Ishikawa (cell line): ENCODE results near the gene ING5.

ENCODE experiments used
- CEBPB ChIP-seq: IDR thresholded peaks from 2 replicates; pipeline ENCODE4 v1.6.1; 2012
- CREB1 ChIP-seq: IDR thresholded peaks from 2 replicates; pipeline ENCODE4 v1.6.1; 2012; ENCODE audit warnings: low read depth
- EGR1 ChIP-seq: IDR thresholded peaks from 2 replicates; pipeline ENCODE4 v1.6.1; 2012
- EP300 ChIP-seq: IDR thresholded peaks from 2 replicates; pipeline ENCODE4 v1.6.1; 2012; ENCODE audit warnings: borderline replicate concordance
- FOXM1 ChIP-seq: IDR thresholded peaks from 2 replicates; pipeline ENCODE4 v1.6.1; 2012; ENCODE audit warnings: low read depth, borderline replicate concordance
- NFIC ChIP-seq: IDR thresholded peaks from 2 replicates; pipeline ENCODE4 v1.6.1; 2012
- RAD21 ChIP-seq: IDR thresholded peaks from 2 replicates; pipeline ENCODE4 v1.6.1; 2012; ENCODE audit warnings: low read depth
- TAF1 ChIP-seq: IDR thresholded peaks from 2 replicates; pipeline ENCODE4 v1.6.1; 2012; ENCODE audit warnings: low read depth, mild to moderate bottlenecking
- TCF12 ChIP-seq: IDR thresholded peaks from 2 replicates; pipeline ENCODE4 v1.6.1; 2012; ENCODE audit warnings: low read depth
- TEAD4 ChIP-seq: IDR thresholded peaks from 2 replicates; pipeline ENCODE4 v1.6.1; 2012
- YY1 ChIP-seq: IDR thresholded peaks from 2 replicates; pipeline ENCODE4 v1.6.1; 2012; ENCODE audit warnings: low read depth
- ZBTB7A ChIP-seq: IDR thresholded peaks from 2 replicates; pipeline ENCODE4 v1.6.1; 2012; ENCODE audit warnings: low read depth
- TF ChIP-seq, protein P1 (sequence below): IDR thresholded peaks from 2 replicates; pipeline ENCODE4 v1.6.1; 2012; ENCODE audit warnings: low read depth, mild to moderate bottlenecking
- TF ChIP-seq, protein P2 (sequence below): IDR thresholded peaks from 2 replicates; pipeline ENCODE4 v1.6.1; 2012
- TF ChIP-seq, protein P3 (sequence below): IDR thresholded peaks from 2 replicates; pipeline ENCODE4 v1.6.1; 2012

The ING5 gene

DNA sequence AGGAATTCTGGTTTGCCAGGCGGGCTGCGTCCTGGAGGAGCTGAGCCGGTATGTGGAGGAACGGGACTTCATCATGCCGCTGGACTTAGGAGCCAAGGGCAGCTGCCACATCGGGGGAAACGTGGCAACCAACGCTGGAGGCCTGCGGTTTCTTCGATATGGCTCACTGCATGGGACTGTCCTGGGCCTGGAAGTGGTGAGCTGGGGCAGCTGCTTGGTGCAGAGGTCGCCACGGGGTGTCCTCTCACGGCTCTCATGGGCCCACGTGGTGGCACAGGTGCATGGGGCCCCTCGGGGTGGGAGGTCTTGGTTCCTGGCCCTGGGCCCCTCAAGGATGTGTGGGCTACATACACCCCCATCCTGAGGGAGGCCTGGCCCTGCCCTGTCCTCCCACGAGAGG is 41.8 kb downstream of the ING5 start:
- TF ChIP-seq ZBTB7A (no peak), TAF1 (no peak), EP300 (no peak), EGR1 (no peak), NFIC (no peak), RAD21 (no peak)
- TF ChIP-seq, protein P1, sequence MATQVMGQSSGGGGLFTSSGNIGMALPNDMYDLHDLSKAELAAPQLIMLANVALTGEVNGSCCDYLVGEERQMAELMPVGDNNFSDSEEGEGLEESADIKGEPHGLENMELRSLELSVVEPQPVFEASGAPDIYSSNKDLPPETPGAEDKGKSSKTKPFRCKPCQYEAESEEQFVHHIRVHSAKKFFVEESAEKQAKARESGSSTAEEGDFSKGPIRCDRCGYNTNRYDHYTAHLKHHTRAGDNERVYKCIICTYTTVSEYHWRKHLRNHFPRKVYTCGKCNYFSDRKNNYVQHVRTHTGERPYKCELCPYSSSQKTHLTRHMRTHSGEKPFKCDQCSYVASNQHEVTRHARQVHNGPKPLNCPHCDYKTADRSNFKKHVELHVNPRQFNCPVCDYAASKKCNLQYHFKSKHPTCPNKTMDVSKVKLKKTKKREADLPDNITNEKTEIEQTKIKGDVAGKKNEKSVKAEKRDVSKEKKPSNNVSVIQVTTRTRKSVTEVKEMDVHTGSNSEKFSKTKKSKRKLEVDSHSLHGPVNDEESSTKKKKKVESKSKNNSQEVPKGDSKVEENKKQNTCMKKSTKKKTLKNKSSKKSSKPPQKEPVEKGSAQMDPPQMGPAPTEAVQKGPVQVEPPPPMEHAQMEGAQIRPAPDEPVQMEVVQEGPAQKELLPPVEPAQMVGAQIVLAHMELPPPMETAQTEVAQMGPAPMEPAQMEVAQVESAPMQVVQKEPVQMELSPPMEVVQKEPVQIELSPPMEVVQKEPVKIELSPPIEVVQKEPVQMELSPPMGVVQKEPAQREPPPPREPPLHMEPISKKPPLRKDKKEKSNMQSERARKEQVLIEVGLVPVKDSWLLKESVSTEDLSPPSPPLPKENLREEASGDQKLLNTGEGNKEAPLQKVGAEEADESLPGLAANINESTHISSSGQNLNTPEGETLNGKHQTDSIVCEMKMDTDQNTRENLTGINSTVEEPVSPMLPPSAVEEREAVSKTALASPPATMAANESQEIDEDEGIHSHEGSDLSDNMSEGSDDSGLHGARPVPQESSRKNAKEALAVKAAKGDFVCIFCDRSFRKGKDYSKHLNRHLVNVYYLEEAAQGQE, result no peak
- TF ChIP-seq, protein P2, sequence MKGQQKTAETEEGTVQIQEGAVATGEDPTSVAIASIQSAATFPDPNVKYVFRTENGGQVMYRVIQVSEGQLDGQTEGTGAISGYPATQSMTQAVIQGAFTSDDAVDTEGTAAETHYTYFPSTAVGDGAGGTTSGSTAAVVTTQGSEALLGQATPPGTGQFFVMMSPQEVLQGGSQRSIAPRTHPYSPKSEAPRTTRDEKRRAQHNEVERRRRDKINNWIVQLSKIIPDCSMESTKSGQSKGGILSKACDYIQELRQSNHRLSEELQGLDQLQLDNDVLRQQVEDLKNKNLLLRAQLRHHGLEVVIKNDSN, result no peak

DNA sequence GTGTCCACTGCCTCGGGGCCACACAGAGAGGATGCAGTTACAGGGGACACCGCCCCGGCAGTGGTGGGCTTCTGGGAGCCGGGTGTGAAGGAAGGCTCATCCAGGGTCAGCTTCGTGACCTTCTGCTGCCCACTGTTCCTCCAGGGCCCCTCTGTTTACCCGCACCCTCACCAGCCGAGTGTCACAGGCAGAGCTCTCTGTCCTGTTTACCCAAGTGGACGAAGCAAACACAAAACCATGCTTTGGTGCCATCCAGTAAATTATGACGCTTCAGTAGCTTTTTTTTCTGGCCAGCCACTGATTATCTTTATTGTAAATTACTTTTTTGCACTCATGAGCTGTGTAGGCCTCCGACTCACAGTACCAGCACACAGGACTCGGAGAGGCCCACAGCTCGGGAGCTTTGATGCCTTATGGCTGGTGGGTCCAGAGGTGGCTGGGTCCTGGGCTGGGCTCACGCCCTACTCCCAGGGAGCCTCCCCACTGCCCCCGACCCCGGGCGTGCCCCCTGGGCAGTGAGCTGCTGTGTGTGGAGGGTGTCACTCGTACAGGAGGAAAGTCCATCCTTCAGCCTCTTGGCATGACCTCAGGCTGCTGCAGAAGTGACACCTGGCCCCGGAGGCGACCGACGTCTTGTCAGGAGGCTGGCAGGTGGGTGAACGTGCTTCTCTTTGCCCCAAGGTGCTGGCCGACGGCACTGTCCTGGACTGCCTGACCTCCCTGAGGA is 42.4 kb downstream of the ING5 start:
- TF ChIP-seq ZBTB7A, result no peak
- TF ChIP-seq CREB1, result no peak
- TF ChIP-seq TCF12, result no peak
- no peak for TF ChIP-seq NFIC
- no peak for TF ChIP-seq RAD21
- no peak for TF ChIP-seq EP300
- no peak for TF ChIP-seq CEBPB

DNA sequence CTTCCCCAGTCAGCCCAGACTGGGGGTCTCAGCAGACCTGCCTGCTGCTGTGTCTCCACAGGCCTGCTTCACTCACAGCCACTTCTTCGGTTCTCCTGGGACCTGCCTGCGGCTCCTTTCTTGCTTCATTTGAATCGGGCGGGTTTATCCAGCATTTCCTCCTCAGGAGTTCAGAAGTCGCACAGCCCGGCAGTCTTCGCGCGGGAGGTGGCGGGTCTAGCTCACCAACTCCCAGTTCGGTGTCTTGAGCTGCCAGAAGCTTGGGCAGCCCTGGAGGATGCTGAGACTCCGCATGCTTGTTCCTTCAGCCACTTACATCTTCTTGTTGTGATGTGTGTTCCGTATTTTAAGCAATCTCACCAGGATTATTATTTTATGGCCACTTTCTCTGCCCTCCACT is 43.4 kb downstream of the ING5 start:
- TF ChIP-seq ZBTB7A (no peak), FOXM1 (no peak), YY1 (no peak), TEAD4 (no peak)

DNA sequence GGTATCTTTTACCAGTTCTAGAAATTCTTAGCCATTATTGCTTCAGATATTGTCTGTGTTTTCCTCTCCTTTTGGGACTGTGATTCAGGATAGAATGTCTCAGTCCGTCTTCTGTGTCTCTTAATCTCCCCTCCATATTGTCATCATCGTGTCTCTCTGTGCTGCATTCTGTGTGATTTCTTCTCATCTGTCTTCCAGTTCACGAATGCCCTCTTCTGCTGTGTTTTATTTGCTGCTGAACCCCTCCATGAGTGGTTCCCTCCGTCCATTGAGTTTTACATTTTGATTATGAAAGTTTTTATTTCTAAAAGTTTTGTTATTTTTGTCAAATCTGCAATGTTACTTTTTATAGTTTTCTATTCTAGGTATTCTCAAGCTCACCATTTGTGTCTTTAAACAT is 44.2 kb downstream of the ING5 start:
- TF ChIP-seq TCF12 (no peak), EGR1 (no peak)

DNA sequence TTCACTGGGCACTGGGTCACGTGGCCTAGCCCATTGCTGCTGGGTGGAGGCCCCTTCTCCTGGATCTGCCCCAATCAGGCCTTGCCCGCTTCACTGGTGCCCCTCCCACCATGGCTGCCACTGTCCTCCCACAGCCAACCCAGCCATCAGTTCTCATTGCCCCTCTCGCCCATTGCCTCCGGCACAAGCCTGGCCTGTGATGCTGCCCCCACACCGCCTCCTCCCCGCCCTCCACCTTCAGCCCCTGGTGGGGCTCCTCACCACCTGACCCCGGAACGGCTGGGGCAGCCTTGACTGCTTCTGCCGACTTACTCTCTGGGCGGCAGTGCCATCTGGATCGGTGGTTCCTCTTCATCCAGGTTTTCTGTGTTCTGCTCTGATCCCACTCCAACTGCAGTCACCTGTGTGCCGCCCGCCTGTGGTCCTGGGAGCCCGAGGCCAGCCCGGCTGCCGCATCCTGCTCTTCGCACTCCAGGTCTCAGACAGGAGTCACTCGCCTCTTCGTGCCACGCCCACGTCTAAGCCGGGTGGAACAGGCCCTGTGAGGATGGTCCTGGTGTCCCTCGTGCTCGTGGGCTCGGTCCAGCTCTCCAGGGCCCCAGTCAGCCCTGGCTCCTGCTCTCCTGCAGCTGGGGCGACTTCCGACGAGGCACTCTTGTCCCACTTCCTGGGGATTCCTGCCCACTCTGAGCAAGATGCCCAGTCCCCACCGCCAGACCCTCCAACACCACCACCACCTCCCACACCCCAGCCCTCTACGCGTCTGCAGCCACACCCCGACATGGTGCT is 46.8 kb downstream of the ING5 start:
- TF ChIP-seq EP300 (no peak), EGR1 (no peak), TEAD4 (no peak), YY1 (no peak), TCF12 (no peak), NFIC (no peak), TAF1 (no peak), FOXM1 (no peak), RAD21 (no peak), ZBTB7A (no peak), CEBPB (no peak), CREB1 (no peak)
- TF ChIP-seq, protein P3, sequence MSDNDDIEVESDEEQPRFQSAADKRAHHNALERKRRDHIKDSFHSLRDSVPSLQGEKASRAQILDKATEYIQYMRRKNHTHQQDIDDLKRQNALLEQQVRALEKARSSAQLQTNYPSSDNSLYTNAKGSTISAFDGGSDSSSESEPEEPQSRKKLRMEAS, result no peak
- TF ChIP-seq, protein P1, result no peak

DNA sequence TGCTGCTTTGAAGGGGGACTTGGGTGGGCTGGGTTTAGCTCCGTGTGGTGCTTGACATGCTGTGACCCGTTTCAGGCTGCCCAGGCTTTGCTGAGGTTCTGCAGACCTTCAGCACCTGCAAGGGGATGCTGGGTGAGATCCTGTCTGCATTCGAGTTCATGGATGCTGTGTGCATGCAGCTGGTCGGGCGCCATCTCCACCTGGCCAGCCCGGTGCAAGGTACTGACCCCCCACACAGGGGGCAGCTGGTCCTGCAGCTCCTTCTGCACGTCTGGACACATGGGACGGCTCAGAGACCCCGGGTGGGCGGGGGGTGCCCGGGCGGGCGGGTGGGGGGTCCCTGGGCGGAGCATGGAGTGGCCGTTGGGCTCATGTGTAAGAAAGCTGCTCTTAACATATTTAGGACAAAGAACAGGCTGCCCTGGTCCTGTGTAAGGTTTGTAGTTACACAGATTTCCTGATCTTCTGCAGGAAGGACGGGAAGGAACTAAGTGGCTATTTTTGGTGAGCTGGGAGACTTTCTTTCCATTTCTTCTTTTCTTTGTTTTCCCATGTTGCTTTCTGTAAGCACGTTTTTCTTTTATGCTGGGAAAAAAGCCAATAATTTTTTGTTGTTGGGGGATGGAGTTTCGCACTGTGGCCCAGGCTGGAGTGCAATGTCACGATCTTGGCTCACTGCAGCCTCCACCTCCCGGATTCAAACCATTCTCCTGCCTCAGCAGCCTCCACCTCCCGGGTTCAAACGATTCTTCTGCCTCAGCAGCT is 48.4 kb downstream of the ING5 start:
- TF ChIP-seq TAF1 (no peak), TCF12 (no peak), NFIC (no peak), CREB1 (no peak), CEBPB (no peak), EP300 (no peak), EGR1 (no peak)
- TF ChIP-seq, protein P3, result no peak
- TF ChIP-seq, protein P2, result no peak
- TF ChIP-seq, protein P1, result no peak
